H9 (cell line): ENCODE results near the gene PDIA2. TPM values are rescaled to one million over a fixed set of nuclear protein-coding genes. Genes with fewer than 3 reads are reported as not detected.

Experiments used
- DNase-seq: peaks from one replicate; pipeline ENCODE4 v3.0.0-alpha.2; 2017
- H2AFZ ChIP-seq: one replicate; pipeline ENCODE4 v1.6.1; 2013; ENCODE audit warnings: mild to moderate bottlenecking, low read length, control low read depth, moderate library complexity
- H2AK5ac ChIP-seq: 2 replicates; pipeline ENCODE4 v1.6.1; 2013; ENCODE audit warnings: low read length, control low read depth, mixed read lengths; ENCODE audit not compliant: insufficient read length
- H2BK120ac ChIP-seq: one replicate; pipeline ENCODE4 v1.6.1; 2013; ENCODE audit warnings: low read depth, mild to moderate bottlenecking, low read length, control low read depth, inconsistent platforms; ENCODE audit not compliant: poor library complexity, severe bottlenecking
- H2BK12ac ChIP-seq: 2 replicates; pipeline ENCODE4 v1.6.1; 2013; ENCODE audit warnings: low read length, control low read depth, mixed read lengths, low read depth; ENCODE audit not compliant: insufficient read length
- H2BK15ac ChIP-seq: 2 replicates; pipeline ENCODE4 v1.6.1; 2013; ENCODE audit warnings: low read depth, low read length, control low read depth
- H2BK20ac ChIP-seq: one replicate; pipeline ENCODE4 v1.6.1; 2013; ENCODE audit warnings: low read depth, mild to moderate bottlenecking, low read length, control low read depth, inconsistent platforms; ENCODE audit not compliant: poor library complexity, severe bottlenecking
- H2BK5ac ChIP-seq: 2 replicates; pipeline ENCODE4 v1.6.1; 2013; ENCODE audit warnings: low read length, control low read depth, mixed read lengths; ENCODE audit not compliant: insufficient read length
- H3K14ac ChIP-seq: 2 replicates; pipeline ENCODE4 v1.6.1; 2013; ENCODE audit warnings: low read length, control low read depth; ENCODE audit not compliant: insufficient read depth
- H3K18ac ChIP-seq: 2 replicates; pipeline ENCODE4 v1.6.1; 2013; ENCODE audit warnings: low read depth, mild to moderate bottlenecking, mixed read lengths, low read length, control low read depth; ENCODE audit not compliant: insufficient read length
- H3K23ac ChIP-seq: 2 replicates; pipeline ENCODE4 v1.6.1; 2013; ENCODE audit warnings: low read length, control low read depth, mixed read lengths, low read depth; ENCODE audit not compliant: insufficient read length
- H3K23me2 ChIP-seq: 2 replicates; pipeline ENCODE4 v1.6.1; 2013; ENCODE audit warnings: low read depth, mild to moderate bottlenecking, mixed read lengths, low read length, control low read depth; ENCODE audit not compliant: insufficient read length, poor library complexity, severe bottlenecking
- H3K27ac ChIP-seq: 2 replicates; pipeline ENCODE4 v1.5.1; 2013; ENCODE audit warnings: low read length, control low read depth, mixed read lengths, low read depth; ENCODE audit not compliant: insufficient read length
- H3K27me3 ChIP-seq: 2 replicates; pipeline ENCODE4 v1.6.1; 2013; ENCODE audit warnings: low read length, control low read depth, inconsistent platforms; ENCODE audit not compliant: insufficient read depth
- H3K4ac ChIP-seq: 2 replicates; pipeline ENCODE4 v1.6.1; 2013; ENCODE audit warnings: low read depth, mild to moderate bottlenecking, control low read depth, inconsistent platforms, low read length, moderate library complexity
- H3K4me1 ChIP-seq: 2 replicates; pipeline ENCODE4 v1.6.1; 2013; ENCODE audit warnings: low read length, control low read depth, inconsistent platforms; ENCODE audit not compliant: insufficient read depth
- H3K4me2 ChIP-seq: 2 replicates; pipeline ENCODE4 v1.6.1; 2013; ENCODE audit warnings: low read length, control low read depth, mixed read lengths; ENCODE audit not compliant: insufficient read length, insufficient read depth
- H3K56ac ChIP-seq: 2 replicates; pipeline ENCODE4 v1.6.1; 2013; ENCODE audit warnings: low read depth, mild to moderate bottlenecking, mixed read lengths, low read length, control low read depth; ENCODE audit not compliant: insufficient read length
- H3K79me1 ChIP-seq: 2 replicates; pipeline ENCODE4 v1.6.1; 2013; ENCODE audit warnings: low read depth, mild to moderate bottlenecking, moderate library complexity, low read length, control low read depth, inconsistent platforms; ENCODE audit not compliant: insufficient read depth, poor library complexity, severe bottlenecking
- H3K79me2 ChIP-seq: 2 replicates; pipeline ENCODE4 v1.6.1; 2013; ENCODE audit warnings: low read length, control low read depth, inconsistent platforms; ENCODE audit not compliant: insufficient read depth
- H3K9ac ChIP-seq: 2 replicates; pipeline ENCODE4 v1.6.1; 2013; ENCODE audit warnings: low read length, control low read depth, mixed read lengths; ENCODE audit not compliant: insufficient read length; ENCODE audit errors: extremely low read depth
- H3K9me3 ChIP-seq: one replicate; pipeline ENCODE4 v1.6.1; 2013; ENCODE audit warnings: low read depth, low read length, inconsistent platforms; ENCODE audit not compliant: control insufficient read depth
- H3T11ph ChIP-seq: one replicate; pipeline ENCODE4 v1.6.1; 2013; ENCODE audit warnings: mild to moderate bottlenecking, low read length, control low read depth, inconsistent platforms
- H4K20me1 ChIP-seq: one replicate; pipeline ENCODE4 v1.6.1; 2013; ENCODE audit not compliant: control insufficient read depth, insufficient read length, insufficient read depth
- H4K5ac ChIP-seq: 2 replicates; pipeline ENCODE4 v1.6.1; 2013; ENCODE audit warnings: low read depth, mild to moderate bottlenecking, mixed read lengths, low read length, control low read depth; ENCODE audit not compliant: insufficient read length
- H4K8ac ChIP-seq: replicated peaks from 2 replicates; pipeline ENCODE4 v1.6.1; 2013; ENCODE audit warnings: low read length, control low read depth, mixed read lengths, low read depth; ENCODE audit not compliant: insufficient read length
- H4K91ac ChIP-seq: 2 replicates; pipeline ENCODE4 v1.6.1; 2013; ENCODE audit warnings: low read depth, mild to moderate bottlenecking, moderate library complexity, mixed read lengths, low read length, control low read depth; ENCODE audit not compliant: insufficient read length
- H3K27ac Mint-ChIP-seq, 3 experiments: 2 replicates in 2 of 3; 3 replicates in 1 of 3; pipeline ENCODE4 v1.8.0; 2020 to 2021; ENCODE audit warnings: mixed read lengths in 3 of 3, mild to moderate bottlenecking in 1 of 3, moderate library complexity in 1 of 3
- H3K27me3 Mint-ChIP-seq: 2 replicates; pipeline ENCODE4 v1.8.0; 2021; ENCODE audit warnings: low read depth, mild to moderate bottlenecking, moderate library complexity, mixed read lengths
- H3K36me3 Mint-ChIP-seq, 3 experiments: 2 replicates in 2 of 3; 3 replicates in 1 of 3; pipeline ENCODE4 v1.8.0; 2020 to 2021; ENCODE audit warnings: low read depth in 3 of 3, mixed read lengths in 3 of 3; ENCODE audit not compliant: insufficient read depth in 1 of 3
- H3K4me1 Mint-ChIP-seq, 2 experiments: 2 replicates each; pipeline ENCODE4 v1.8.0; 2020; ENCODE audit warnings: mixed read lengths in 2 of 2
- H3K4me3 Mint-ChIP-seq, 2 experiments: 2 replicates in 1 of 2; 3 replicates in 1 of 2; pipeline ENCODE4 v1.8.0; 2020 to 2021; ENCODE audit warnings: mild to moderate bottlenecking in 2 of 2, mixed read lengths in 2 of 2, moderate library complexity in 1 of 2
- H3K9me3 Mint-ChIP-seq, 2 experiments: 2 replicates in 1 of 2; 3 replicates in 1 of 2; pipeline ENCODE4 v1.8.0; 2020; ENCODE audit warnings: mild to moderate bottlenecking in 2 of 2, mixed read lengths in 2 of 2, moderate library complexity in 1 of 2
- CTCF ChIP-seq: fragments of 200-600 bp; sonication (generic); conservative IDR thresholded peaks from 3 replicates; pipeline ENCODE4 v1.8.0; 2021; ENCODE audit warnings: antibody characterized with exemption, mild to moderate bottlenecking
- WGBS: extraction: QIAGEN DNeasy Blood & Tissue Kit; methylation state at CpG from one replicate; pipeline ENCODE4 v1.1.7; 2013; ENCODE audit warnings: missing lambda C conversion rate, low lambda C conversion rate, mixed read lengths; ENCODE audit not compliant: insufficient read length; ENCODE audit errors: extremely low coverage; 5-methylcytosine and 5-hydroxymethylcytosine counted together
- total RNA-seq: library from RNA; stranded (reverse); gene quantifications from 2 replicates; pipeline ENCODE4 v1.2.1, GENCODE V29; 2021

Gene PDIA2
- total RNA-seq, 1 experiment from 2014 or later, result 1.4 TPM

DNA sequence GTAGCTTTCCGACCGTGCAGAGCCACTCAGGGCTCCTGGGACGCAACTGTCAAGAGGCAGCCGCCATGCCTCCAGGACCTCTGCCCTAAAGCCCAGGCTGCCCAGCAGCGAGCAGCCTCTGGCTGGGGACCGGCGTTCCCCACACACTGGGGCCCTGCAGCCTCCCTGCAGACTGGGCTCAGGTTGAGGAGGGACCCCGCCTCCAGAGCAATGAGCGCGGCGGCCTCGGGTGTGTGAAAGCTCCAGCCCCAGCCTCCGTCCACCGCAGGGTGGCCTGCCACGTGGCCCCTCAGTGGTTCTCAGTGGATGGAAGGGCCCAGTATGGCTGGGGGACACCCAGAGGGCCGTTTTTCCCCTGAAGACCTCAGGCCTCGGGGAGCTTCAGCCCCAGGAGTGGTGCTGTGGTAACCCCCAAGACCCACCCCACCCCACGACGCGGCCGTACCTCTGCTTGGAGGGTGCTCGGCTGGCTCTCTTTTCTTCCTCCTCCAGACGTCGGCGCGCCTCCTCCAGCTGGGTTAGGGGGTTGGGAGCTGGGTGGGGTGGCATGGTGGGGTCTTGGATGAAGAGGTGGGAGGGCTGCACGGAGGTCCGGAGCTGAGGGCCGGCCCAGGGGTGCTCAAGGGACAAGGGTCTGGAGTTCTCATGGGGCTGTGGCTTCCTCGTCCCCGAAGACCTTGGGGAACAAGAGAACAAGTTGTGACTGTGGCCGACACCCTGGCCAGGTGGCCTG, 10.2 kb downstream of the PDIA2 start:
- H2BK12ac ChIP-seq, result no peak overlapping the region

More for the DNA sequence above, 10.2 kb downstream of the PDIA2 start:
- Histone ChIP-seq H3K79me2 (no peaks in the 10 kb centered on the region), H4K8ac (no peak overlapping the region), H4K5ac (no peak overlapping the region), H3K9me3 (no peaks in the 10 kb centered on the region), H2BK120ac (no peak overlapping the region), H3K27ac (no peak overlapping the region), H2BK20ac (no peak overlapping the region), H3K23me2 (no peaks in the 10 kb centered on the region), H3K18ac (no peak overlapping the region), H3K23ac (no peak overlapping the region), H3K27me3 (no peaks in the 10 kb centered on the region), H2AK5ac (no peak overlapping the region), H3K79me1 (no peaks in the 10 kb centered on the region), H2AFZ (no peak overlapping the region), H3T11ph (no peak overlapping the region), H3K14ac (no peak overlapping the region), H2BK15ac (no peak overlapping the region), H3K4me2 (no peak overlapping the region), H3K9ac (no peak overlapping the region), H2BK5ac (no peak overlapping the region), H3K4me1 (no peaks in the 10 kb centered on the region), H4K91ac (no peak overlapping the region), H3K4ac (no peak overlapping the region), H3K56ac (no peak overlapping the region), H4K20me1 (no peaks in the 10 kb centered on the region)
- Mint-ChIP-seq H3K4me3 (no peak overlapping the region), H3K4me1 (no peaks in the 10 kb centered on the region), H3K9me3 (no peaks in the 10 kb centered on the region), H3K27ac (peak overlapping the region in 1 of 3 experiments; percentile 48; a peak in 1 of 7 replicates), H3K27me3 (no peaks in the 10 kb centered on the region), H3K36me3 (peaks cover 12 to 36% (median 35%) of the 10 kb centered on the region in 3 experiments; a peak in 6 of 7 replicates)
- no peak for DNase-seq
- WGBS, result no CpG with 5 or more reads among the region's 32 CpGs
- TF ChIP-seq CTCF, result no peak
